ENCODE measurements around the gene MFAP1.

GRCh38 chr15:43845421-43845820 lies 20.9 kb upstream of the MFAP1 start:
- TF ChIP-seq CTCF (IDR thresholded peaks at IDR 0.05) (no peak), POLR2A (IDR thresholded peaks at IDR 0.05) (no peak)

Measured in tibial nerve (tissue), 3 donors.